ENCODE data around the gene EVC2. TPM values are rescaled to one million over a fixed set of nuclear protein-coding genes. Genes with fewer than 3 reads are reported as not detected.

Gene EVC2
- total RNA-seq, 1 experiment from 2014 or later: 7.8 TPM

GRCh38 chr4:5712931-5713330 is 4.6 kb upstream of the EVC2 start:
- Histone ChIP-seq H3T11ph (ENCODE audit: low read length) (no peak overlapping the region), H3K18ac (ENCODE audit: insufficient read length, low read depth, low read length) (no peak overlapping the region), H3K4me2 (ENCODE audit: insufficient read depth, insufficient read length, low read length) (no peak overlapping the region), H3K23ac (ENCODE audit: insufficient read length, low read depth, low read length) (no peak overlapping the region), H2AK5ac (ENCODE audit: insufficient read length, low read length) (no peak overlapping the region), H4K5ac (ENCODE audit: insufficient read length, low read depth, low read length) (no peak overlapping the region), H3K9ac (ENCODE audit: extremely low read depth, insufficient read length, low read length) (no peak overlapping the region), H2BK20ac (ENCODE audit: low read depth, low read length, poor library complexity, severe bottlenecking) (no peak overlapping the region), H3K4ac (ENCODE audit: low read depth, low read length) (no peak overlapping the region), H3K4me1 (ENCODE audit: insufficient read depth, low read length) (no peaks in the 10 kb centered on the region), H3K9me3 (ENCODE audit: control insufficient read depth, low read depth, low read length) (no peaks in the 10 kb centered on the region), H3K79me1 (ENCODE audit: insufficient read depth, low read depth, low read length, poor library complexity, severe bottlenecking) (no peaks in the 10 kb centered on the region), H4K91ac (ENCODE audit: insufficient read length, low read depth, low read length) (no peak overlapping the region), H3K14ac (ENCODE audit: insufficient read depth, low read length) (no peak overlapping the region), H4K8ac (replicated peaks; ENCODE audit: insufficient read length, low read depth, low read length) (no peak overlapping the region), H2BK120ac (ENCODE audit: low read depth, low read length, poor library complexity, severe bottlenecking) (no peak overlapping the region), H2BK5ac (ENCODE audit: insufficient read length, low read length) (no peak overlapping the region), H4K20me1 (ENCODE audit: control insufficient read depth, insufficient read depth, insufficient read length) (no peaks in the 10 kb centered on the region), H2BK12ac (ENCODE audit: insufficient read length, low read depth, low read length) (no peak overlapping the region), H2AFZ (ENCODE audit: low read length) (no peak overlapping the region), H3K27ac (ENCODE audit: insufficient read length, low read depth, low read length) (no peak overlapping the region), H3K23me2 (ENCODE audit: insufficient read length, low read depth, low read length, poor library complexity, severe bottlenecking) (peaks cover 19% of the 10 kb centered on the region), H2BK15ac (ENCODE audit: low read depth, low read length) (no peak overlapping the region), H3K79me2 (ENCODE audit: insufficient read depth, low read length) (no peaks in the 10 kb centered on the region; the same call in 1 of the 2 replicates), H3K27me3 (ENCODE audit: insufficient read depth, low read length) (peaks cover 5% of the 10 kb centered on the region; the same call in 1 of the 2 replicates), H3K56ac (ENCODE audit: insufficient read length, low read depth, low read length) (no peak overlapping the region)
- Mint-ChIP-seq H3K9me3 (peaks cover 13% of the 10 kb centered on the region in 2 experiments), H3K27ac (no peak overlapping the region), H3K4me1 (peaks cover 13 to 22% of the 10 kb centered on the region in 2 experiments), H3K36me3 (ENCODE audit: insufficient read depth in 1 of 3, low read depth in 3 of 3) (peaks cover 11 to 23% (median 17%) of the 10 kb centered on the region in 3 experiments), H3K27me3 (ENCODE audit: low read depth) (peaks cover 19% of the 10 kb centered on the region), H3K4me3 (peak overlapping the region; percentile 32 to 85; a peak in 2 of 5 replicates)
- WGBS (ENCODE audit: extremely low coverage, insufficient read length, low lambda C conversion rate): no CpG with 5 or more reads among the region's 3 CpGs
- no peak for DNase-seq
- no peak for TF ChIP-seq CTCF (conservative IDR thresholded peaks at IDR 0.05)
